Measurements from ENCODE around the gene USP46. TPM values are rescaled to one million over a fixed set of nuclear protein-coding genes. Genes with fewer than 3 reads are reported as not detected.

Gene USP46
- total RNA-seq, 2 experiments from 2014 or later: 3.8 to 4.6 TPM

DNA sequence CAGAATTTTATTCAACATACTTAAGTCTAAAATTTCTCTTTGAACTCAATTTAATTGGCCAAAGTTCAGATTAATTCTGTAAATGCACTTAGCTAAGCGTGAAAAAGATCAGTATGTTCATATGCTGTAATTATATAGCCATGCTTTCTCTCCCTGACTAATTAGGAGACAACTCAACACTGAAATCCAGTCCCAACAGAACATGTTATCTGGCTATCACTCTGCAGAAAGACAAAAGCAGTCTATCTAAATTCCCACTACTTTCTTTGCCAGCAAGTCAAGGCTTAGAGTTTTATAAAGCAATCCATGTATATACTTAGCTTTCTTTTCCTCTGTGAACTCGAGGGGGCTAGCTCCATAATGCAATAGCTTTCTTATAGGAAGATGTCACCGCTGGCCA lies 16.0 kb upstream of the USP46 start:
- Mint-ChIP-seq H3K36me3 (ENCODE audit: low read depth) (no peaks in the 10 kb centered on the region), H3K27me3 (ENCODE audit: low read depth) (peaks cover under 1% of the 10 kb centered on the region), H3K4me1 (ENCODE audit: low read depth) (no peaks in the 10 kb centered on the region), H3K9me3 (ENCODE audit: insufficient read depth) (no peaks in the 10 kb centered on the region), H3K4me3 (no peak overlapping the region), H3K27ac (no peak overlapping the region)
- ChIA-PET CTCF (interaction anchor here (0.9 kb wide), 1 partner anchor 37 kb away, joined by 3 read pairs; no protein-coding TSS in a partner anchor), POLR2A (no interaction called here)
- ATAC-seq: no peak
- DNase-seq: no peak

DNA sequence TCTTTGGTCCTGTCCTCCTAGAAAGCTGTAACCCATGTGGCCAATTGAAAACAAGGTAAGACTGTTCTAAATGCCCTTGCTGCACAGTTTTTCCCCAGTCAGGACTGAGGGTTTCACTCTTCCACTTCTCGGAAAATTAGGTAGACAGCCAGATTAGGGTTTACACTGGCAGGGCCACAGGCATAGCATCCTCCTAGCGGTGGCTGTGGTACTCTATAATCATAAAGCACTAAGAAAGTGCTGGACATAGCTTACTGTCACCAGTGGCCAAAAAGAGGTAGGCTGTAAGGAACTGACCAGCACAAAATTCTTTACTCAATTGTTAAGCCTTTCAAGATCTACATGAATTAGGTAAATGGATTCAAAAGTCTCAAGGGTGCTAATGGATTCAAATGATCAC lies 11.6 kb upstream of the USP46 start:
- POLR2A ChIA-PET: interaction anchor here (0.9 kb wide), 1 partner anchor 41 kb away, joined by 3 read pairs; no protein-coding TSS in a partner anchor
- Mint-ChIP-seq H3K4me3 (no peak overlapping the region), H3K27me3 (ENCODE audit: low read depth) (peaks cover 18% of the 10 kb centered on the region), H3K27ac (no peak overlapping the region), H3K9me3 (ENCODE audit: insufficient read depth) (no peaks in the 10 kb centered on the region), H3K4me1 (ENCODE audit: low read depth) (no peaks in the 10 kb centered on the region), H3K36me3 (ENCODE audit: low read depth) (no peaks in the 10 kb centered on the region)
- DNase-seq: no peak
- ATAC-seq: no peak
- CTCF ChIA-PET: interaction anchor here (1.1 kb wide), 1 partner anchor 83 kb away, joined by 3 read pairs; no protein-coding TSS in a partner anchor

DNA sequence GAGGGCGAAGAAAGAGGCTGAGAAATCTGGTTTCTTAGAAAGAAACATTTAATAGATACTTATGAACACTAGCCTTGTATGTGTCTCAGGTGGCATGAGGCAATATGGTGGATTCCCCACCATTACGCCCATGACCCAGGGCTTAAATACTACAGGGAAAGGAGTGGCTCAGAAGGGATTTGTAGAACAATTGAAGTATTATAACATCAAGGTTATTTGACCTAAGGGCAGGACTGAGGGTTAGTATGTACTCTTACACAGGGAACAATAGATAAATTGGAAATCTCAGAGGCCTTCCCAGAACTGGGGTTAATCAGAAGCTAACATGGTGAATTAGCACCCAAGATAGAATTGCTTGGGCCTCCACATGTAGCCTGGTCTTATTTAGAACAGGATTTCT lies 11.0 kb upstream of the USP46 start:
- H3K4me3 Mint-ChIP-seq: no peak overlapping the region
- POLR2A ChIA-PET: interaction anchor here (0.9 kb wide), 1 partner anchor 42 kb away, joined by 3 read pairs; no protein-coding TSS in a partner anchor
- ATAC-seq (no peak), DNase-seq (no peak)
- H3K36me3 Mint-ChIP-seq (ENCODE audit: low read depth): no peaks in the 10 kb centered on the region
- no peak overlapping the region for H3K27ac Mint-ChIP-seq
- CTCF ChIA-PET: interaction anchor here (1.1 kb wide), 1 partner anchor 82 kb away, joined by 3 read pairs; no protein-coding TSS in a partner anchor
- H3K27me3 Mint-ChIP-seq (ENCODE audit: low read depth): peaks cover 22% of the 10 kb centered on the region
- H3K4me1 Mint-ChIP-seq (ENCODE audit: low read depth): no peaks in the 10 kb centered on the region
- no peaks in the 10 kb centered on the region for H3K9me3 Mint-ChIP-seq (ENCODE audit: insufficient read depth)

DNA sequence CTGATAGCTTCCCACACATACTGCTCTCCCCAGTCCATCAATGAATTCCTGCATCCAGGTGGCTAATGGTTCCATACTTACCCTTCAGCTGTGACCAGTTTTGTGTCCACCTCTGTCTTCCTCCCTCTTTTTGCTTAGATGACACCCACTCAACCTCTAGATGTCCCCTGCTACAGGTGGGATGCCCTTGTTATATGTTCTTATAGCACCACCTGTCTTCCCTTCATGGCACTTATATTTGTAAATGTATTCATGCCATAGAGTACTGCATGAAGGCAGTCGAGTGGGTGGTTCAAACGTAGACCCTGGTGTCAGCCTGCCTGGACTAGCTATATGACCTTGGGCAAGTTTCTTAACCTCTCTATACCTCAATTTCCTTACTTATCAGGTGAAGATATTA lies 6.5 kb upstream of the USP46 start:
- CTCF ChIA-PET: interaction anchor here (2.1 kb wide), 1 partner anchor 120 kb away, joined by 7 read pairs; no protein-coding TSS in a partner anchor
- DNase-seq (peak; percentile 22), ATAC-seq (peak; percentile 68)
- Mint-ChIP-seq H3K36me3 (ENCODE audit: low read depth) (peaks cover 3% of the 10 kb centered on the region), H3K27me3 (ENCODE audit: low read depth) (peaks cover 35% of the 10 kb centered on the region), H3K4me1 (ENCODE audit: low read depth) (peaks cover 2% of the 10 kb centered on the region), H3K9me3 (ENCODE audit: insufficient read depth) (no peaks in the 10 kb centered on the region), H3K4me3 (no peak overlapping the region), H3K27ac (no peak overlapping the region)
- POLR2A ChIA-PET: no interaction called here

DNA sequence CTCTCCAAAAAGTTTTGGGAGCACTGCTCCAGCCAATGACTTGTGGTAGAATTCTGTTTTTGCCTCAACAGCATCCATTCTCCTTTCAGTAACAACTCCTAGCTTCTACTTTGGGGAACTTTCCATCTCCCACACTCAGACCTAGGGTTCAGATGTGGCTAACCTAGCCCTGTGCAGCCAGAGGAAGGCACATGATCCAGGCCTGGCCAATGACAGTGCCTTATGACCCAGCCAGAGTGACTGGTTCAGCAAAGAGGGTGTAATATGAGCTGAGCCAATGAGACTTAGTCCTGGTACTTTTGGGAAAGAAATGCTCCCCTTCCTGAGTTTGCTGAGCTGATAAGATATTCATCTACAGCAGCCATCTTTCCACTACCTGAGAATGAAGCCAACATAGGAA lies 5.4 kb upstream of the USP46 start:
- peaks cover 6% of the 10 kb centered on the region for H3K36me3 Mint-ChIP-seq (ENCODE audit: low read depth)
- ChIA-PET CTCF (interaction anchor here (2.1 kb wide), 1 partner anchor 119 kb away, joined by 7 read pairs; no protein-coding TSS in a partner anchor), POLR2A (no interaction called here)
- ATAC-seq: no peak
- no peak overlapping the region for H3K4me3 Mint-ChIP-seq
- peaks cover 8% of the 10 kb centered on the region for H3K4me1 Mint-ChIP-seq (ENCODE audit: low read depth)
- no peak overlapping the region for H3K27ac Mint-ChIP-seq
- peaks cover 36% of the 10 kb centered on the region for H3K27me3 Mint-ChIP-seq (ENCODE audit: low read depth)
- no peak for DNase-seq
- no peaks in the 10 kb centered on the region for H3K9me3 Mint-ChIP-seq (ENCODE audit: insufficient read depth)

DNA sequence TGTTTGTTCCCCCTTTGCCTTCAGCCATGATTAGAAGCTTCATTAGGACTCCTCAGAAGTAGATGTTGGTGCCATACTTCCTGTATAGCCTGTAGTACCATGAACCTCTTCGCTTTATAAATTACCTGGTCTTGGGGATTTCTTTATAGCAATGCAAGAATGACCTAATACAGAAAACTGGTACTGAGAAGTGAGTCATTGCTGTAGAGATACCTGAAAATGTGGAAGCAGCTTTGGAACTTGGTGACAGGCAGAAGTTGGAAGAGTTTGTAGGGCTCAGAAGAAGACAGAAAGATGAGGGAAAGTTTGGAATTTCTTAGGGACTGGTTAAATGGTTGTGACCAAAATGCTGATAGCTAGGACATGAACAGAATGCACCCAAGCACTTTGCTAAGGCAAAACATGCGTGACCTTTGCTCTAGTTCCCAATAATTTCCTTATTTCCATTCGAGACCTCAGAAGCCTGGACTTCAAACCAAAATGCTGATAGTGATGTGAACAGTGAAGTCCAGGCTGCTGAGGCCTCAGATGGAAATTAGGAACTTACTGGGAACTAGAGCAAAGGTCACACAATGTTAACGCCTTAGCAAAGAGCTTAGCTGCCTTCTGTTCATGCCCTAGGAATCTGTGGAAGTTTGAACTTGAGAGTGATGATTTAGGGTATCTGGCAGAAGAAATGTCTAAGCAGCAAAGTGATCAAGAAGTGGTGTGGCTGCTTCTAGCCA lies 3.0 kb upstream of the USP46 start:
- Mint-ChIP-seq H3K4me3 (no peak overlapping the region), H3K9me3 (ENCODE audit: insufficient read depth) (no peaks in the 10 kb centered on the region), H3K4me1 (ENCODE audit: low read depth) (peaks cover 14% of the 10 kb centered on the region), H3K27ac (no peak overlapping the region), H3K36me3 (ENCODE audit: low read depth) (peaks cover 6% of the 10 kb centered on the region), H3K27me3 (ENCODE audit: low read depth) (peaks cover 25% of the 10 kb centered on the region)
- ATAC-seq (no peak), DNase-seq (no peak)
- ChIA-PET POLR2A (no interaction called here), CTCF (no interaction called here)

DNA sequence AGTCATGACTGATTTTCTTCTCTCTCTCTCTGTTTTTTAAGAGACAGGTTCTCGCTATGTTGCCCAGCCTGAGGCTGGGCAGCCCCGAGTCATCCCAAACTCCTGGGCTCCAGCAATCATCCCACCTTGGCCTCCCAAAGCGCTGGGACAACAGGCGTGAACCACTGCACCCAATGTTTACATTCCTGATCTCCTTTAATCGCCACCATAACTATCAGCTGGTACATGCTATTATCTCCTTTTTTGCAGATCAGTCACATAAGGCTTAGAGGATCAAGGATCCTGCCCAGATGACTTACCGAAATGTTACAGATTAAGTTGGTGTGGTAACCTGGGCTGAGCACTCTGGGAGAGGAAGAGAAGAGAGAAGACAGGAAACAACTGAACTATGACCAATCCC lies 1.5 kb upstream of the USP46 start:
- ChIA-PET CTCF (no interaction called here), POLR2A (interaction anchor here (4.8 kb wide), 1 partner anchor 52 kb away, joined by 25 read pairs; no protein-coding TSS in a partner anchor)
- no peaks in the 10 kb centered on the region for H3K9me3 Mint-ChIP-seq (ENCODE audit: insufficient read depth)
- peak overlapping the region; percentile 9 for H3K4me3 Mint-ChIP-seq
- no peak for DNase-seq
- ATAC-seq: no peak
- H3K27me3 Mint-ChIP-seq (ENCODE audit: low read depth): peaks cover 22% of the 10 kb centered on the region
- H3K4me1 Mint-ChIP-seq (ENCODE audit: low read depth): peaks cover 14% of the 10 kb centered on the region
- peaks cover 6% of the 10 kb centered on the region for H3K36me3 Mint-ChIP-seq (ENCODE audit: low read depth)
- no peak overlapping the region for H3K27ac Mint-ChIP-seq

DNA sequence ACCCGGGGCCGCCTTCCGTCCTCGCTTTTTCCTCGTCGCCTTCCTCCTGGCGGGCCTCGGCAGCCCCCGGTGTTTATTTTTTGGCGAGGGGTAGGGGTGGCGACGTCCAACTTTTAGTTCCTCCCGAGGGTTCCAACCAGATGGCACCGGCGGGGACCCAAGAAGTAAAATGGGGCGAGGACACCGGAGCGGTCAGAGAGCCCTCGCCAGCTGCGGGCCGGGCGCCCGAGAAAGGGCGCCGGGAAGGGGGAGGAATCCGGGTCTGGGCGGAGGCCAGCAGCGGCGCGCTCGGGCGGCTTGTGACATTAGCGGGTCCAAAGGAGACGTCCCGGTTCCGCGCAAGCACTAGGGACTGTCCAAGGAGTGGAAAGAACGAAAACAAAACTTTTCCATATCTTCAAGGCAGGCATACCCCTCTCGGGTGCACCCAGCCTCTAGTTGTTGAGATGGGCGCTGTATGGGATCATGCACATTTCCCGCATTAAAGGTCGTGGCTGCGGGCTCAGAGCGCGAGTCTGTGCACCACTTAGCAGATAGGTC lies 691 bp upstream of the USP46 start:
- Mint-ChIP-seq H3K4me1 (ENCODE audit: low read depth) (peaks cover 14% of the 10 kb centered on the region), H3K27me3 (ENCODE audit: low read depth) (peaks cover 19% of the 10 kb centered on the region), H3K4me3 (peak overlapping the region; percentile 75), H3K9me3 (ENCODE audit: insufficient read depth) (no peaks in the 10 kb centered on the region), H3K27ac (peak overlapping the region; percentile 73), H3K36me3 (ENCODE audit: low read depth) (peaks cover 6% of the 10 kb centered on the region)
- ATAC-seq (peak; percentile 14), DNase-seq (no peak)
- ChIA-PET CTCF (no interaction called here), POLR2A (interaction anchor here (4.8 kb wide), 1 partner anchor 52 kb away, joined by 25 read pairs; no protein-coding TSS in a partner anchor)

DNA sequence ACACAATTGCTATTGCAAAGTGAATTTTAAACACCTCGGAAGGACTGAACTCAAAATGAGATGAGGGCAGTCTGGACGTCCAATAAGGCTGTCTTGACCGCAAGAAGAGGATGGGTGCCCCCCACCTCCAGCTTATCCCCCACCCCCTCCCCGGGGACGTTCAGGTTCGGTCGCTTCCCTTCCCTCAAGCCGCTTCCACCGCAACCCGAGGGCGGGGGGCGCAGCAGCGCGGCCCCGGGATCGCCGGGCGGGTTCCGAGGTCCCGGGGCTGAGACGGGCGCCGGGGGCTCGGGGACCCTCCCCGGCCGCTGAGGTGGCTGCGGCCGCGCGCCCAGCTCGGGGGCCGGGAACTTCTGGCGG lies 480 bp downstream of the USP46 start:
- Mint-ChIP-seq H3K9me3 (ENCODE audit: insufficient read depth) (no peaks in the 10 kb centered on the region), H3K27ac (no peak overlapping the region), H3K36me3 (ENCODE audit: low read depth) (peaks cover 6% of the 10 kb centered on the region), H3K27me3 (ENCODE audit: low read depth) (peaks cover 19% of the 10 kb centered on the region), H3K4me1 (ENCODE audit: low read depth) (peaks cover 14% of the 10 kb centered on the region), H3K4me3 (peak overlapping the region; percentile 70)
- no peak for DNase-seq
- ChIA-PET POLR2A (interaction anchor here (4.8 kb wide), 1 partner anchor 54 kb away, joined by 25 read pairs; no protein-coding TSS in a partner anchor), CTCF (interaction anchor here (1.0 to 1.7 kb wide), 2 partner anchors 71 to 325 kb away, joined by 3 to 4 read pairs; no protein-coding TSS in a partner anchor)
- no peak for ATAC-seq

DNA sequence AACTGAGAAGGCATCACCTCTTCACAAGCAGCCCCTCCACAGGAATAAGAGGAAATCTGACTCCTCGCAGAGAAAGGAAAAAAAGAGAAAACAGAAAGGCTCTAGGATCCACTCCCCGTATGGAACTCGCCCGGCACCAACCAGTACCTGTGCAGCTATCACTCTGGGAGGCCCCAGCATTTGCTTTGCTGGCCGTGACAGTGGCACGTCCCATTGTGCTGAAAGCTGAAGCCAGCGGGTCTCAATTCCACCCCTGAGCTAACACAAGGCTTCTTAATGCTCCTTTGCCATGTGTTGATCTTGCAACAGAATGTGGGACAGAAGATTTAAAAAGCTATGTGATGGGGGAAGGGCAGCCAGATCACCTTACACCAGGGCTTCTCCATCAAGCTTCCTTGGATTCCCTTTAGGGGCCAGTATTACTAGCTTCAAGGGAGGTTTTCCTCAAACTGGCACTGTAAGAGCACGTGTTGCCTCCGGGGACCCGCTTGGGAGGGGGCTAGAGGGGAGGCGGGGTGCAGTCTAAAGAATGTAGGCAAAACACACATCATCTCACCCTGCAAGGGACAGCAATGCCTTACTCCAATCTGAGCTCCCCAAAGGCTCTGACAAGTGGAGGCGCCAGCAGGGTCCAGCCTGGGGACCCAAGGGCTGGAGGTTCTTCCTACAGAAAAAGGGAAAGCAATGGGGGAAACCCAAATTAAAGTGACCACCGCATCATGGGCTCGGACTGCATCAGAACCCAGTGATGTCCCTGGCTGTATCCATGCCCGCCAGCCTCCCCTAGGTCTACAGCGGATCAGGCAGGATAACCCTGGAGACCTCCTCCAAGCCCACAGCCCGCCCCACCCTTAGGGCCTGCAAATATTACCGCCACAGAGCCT lies 1.2 kb downstream of the USP46 start:
- ATAC-seq: no peak
- no peaks in the 10 kb centered on the region for H3K9me3 Mint-ChIP-seq (ENCODE audit: insufficient read depth)
- ChIA-PET CTCF (interaction anchor here (1.0 to 1.7 kb wide), 2 partner anchors 70 to 325 kb away, joined by 3 to 4 read pairs; no protein-coding TSS in a partner anchor), POLR2A (interaction anchor here (4.8 kb wide), 1 partner anchor 54 kb away, joined by 25 read pairs; no protein-coding TSS in a partner anchor)
- peaks cover 14% of the 10 kb centered on the region for H3K4me1 Mint-ChIP-seq (ENCODE audit: low read depth)
- peak overlapping the region; percentile 10 for H3K27ac Mint-ChIP-seq
- H3K36me3 Mint-ChIP-seq (ENCODE audit: low read depth): peaks cover 6% of the 10 kb centered on the region
- peaks cover 19% of the 10 kb centered on the region for H3K27me3 Mint-ChIP-seq (ENCODE audit: low read depth)
- H3K4me3 Mint-ChIP-seq: peak overlapping the region; percentile 57
- no peak for DNase-seq

DNA sequence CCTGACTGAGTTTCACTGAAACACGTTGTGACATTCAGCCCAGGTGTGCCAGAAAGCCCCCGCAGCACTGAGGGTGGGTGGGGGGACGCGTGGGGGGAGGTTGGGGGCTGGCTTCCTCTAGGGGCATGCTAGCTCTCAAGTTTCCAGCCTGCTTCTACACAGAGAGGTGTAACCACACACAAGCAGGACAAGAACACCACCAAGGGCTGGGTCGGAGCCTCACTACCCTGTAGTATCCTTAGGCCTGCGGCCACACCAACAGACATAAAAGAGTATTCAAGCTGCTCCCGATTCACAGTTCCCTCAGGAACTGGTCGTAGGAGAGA lies 1.8 kb downstream of the USP46 start:
- H3K4me3 Mint-ChIP-seq: no peak overlapping the region
- CTCF ChIA-PET: interaction anchor here (1.7 kb wide), 1 partner anchor 70 kb away, joined by 4 read pairs; no protein-coding TSS in a partner anchor
- POLR2A ChIA-PET: interaction anchor here (4.8 kb wide), 1 partner anchor 55 kb away, joined by 25 read pairs; no protein-coding TSS in a partner anchor
- H3K4me1 Mint-ChIP-seq (ENCODE audit: low read depth): peaks cover 14% of the 10 kb centered on the region
- H3K27ac Mint-ChIP-seq: no peak overlapping the region
- H3K27me3 Mint-ChIP-seq (ENCODE audit: low read depth): peaks cover 15% of the 10 kb centered on the region
- H3K36me3 Mint-ChIP-seq (ENCODE audit: low read depth): peaks cover 6% of the 10 kb centered on the region
- no peaks in the 10 kb centered on the region for H3K9me3 Mint-ChIP-seq (ENCODE audit: insufficient read depth)
- DNase-seq (no peak), ATAC-seq (no peak)

Measured in activated CD8-positive, alpha-beta T cell treated with anti-CD3 and anti-CD28 coated beads, Interleukin-2, amount 10 ng/mL, durations not matched to agents 7 days and 5 days (primary cell).